Activated naive CD4-positive, alpha-beta T cell treated with anti-CD3 and anti-CD28 coated beads for 36 hours (primary cell): ENCODE results near the gene ULK4. TPM values are rescaled to one million over a fixed set of nuclear protein-coding genes. Genes with fewer than 3 reads are reported as not detected.

Experiments
- CTCF ChIA-PET: fragments of 350-600 bp; sonication (Branson Sonifier 250); formaldehyde crosslinking; loops from one replicate; lab custom pipeline; 2021; ENCODE audit warnings: antibody characterized with exemption; lab: Charles Lee
- DNase-seq: peaks from one replicate; pipeline ENCODE4 v3.0.0-alpha.2; 2020
- H3K27ac Mint-ChIP-seq: one replicate; pipeline ENCODE4 v1.8.0; 2021; ENCODE audit warnings: mild to moderate bottlenecking, mixed read lengths
- H3K27me3 Mint-ChIP-seq: one replicate; pipeline ENCODE4 v1.8.0; 2021; ENCODE audit warnings: low read depth, mixed read lengths
- H3K36me3 Mint-ChIP-seq: one replicate; pipeline ENCODE4 v1.8.0; 2021; ENCODE audit warnings: low read depth, mixed read lengths
- H3K4me1 Mint-ChIP-seq: one replicate; pipeline ENCODE4 v1.8.0; 2021; ENCODE audit warnings: low read depth, mixed read lengths
- H3K4me3 Mint-ChIP-seq: one replicate; pipeline ENCODE4 v1.8.0; 2021; ENCODE audit warnings: mild to moderate bottlenecking, moderate library complexity, mixed read lengths
- H3K9me3 Mint-ChIP-seq: one replicate; pipeline ENCODE4 v1.8.0; 2021; ENCODE audit warnings: mixed read lengths
- intact Hi-C: fragments of 100-400 bp; cut with micrococcal nuclease; formaldehyde crosslinking; loops from one replicate; pipeline ENCODE4 v1.15.1; 2023
- total RNA-seq, 2 experiments: library from RNA; stranded (reverse); gene quantifications; one replicate each; pipeline ENCODE4 v1.2.3, GENCODE V29; 2021

ULK4 gene
- total RNA-seq, 2 experiments from 2014 or later = 8.5 to 9.1 TPM

- Mint-ChIP-seq H3K27me3 (no peaks in the 10 kb centered on the region), H3K9me3 (no peaks in the 10 kb centered on the region), H3K36me3 (peaks cover 4% of the 10 kb centered on the region), H3K27ac (no peak overlapping the region), H3K4me1 (no peaks in the 10 kb centered on the region), H3K4me3 (no peak overlapping the region)
- CTCF ChIA-PET = no interaction called here
- DNase-seq = no peak
- intact Hi-C loops = no loop called here
Observed at GRCh38 chr3:41943311-41943843, 18.5 kb downstream of the ULK4 start.

DNA sequence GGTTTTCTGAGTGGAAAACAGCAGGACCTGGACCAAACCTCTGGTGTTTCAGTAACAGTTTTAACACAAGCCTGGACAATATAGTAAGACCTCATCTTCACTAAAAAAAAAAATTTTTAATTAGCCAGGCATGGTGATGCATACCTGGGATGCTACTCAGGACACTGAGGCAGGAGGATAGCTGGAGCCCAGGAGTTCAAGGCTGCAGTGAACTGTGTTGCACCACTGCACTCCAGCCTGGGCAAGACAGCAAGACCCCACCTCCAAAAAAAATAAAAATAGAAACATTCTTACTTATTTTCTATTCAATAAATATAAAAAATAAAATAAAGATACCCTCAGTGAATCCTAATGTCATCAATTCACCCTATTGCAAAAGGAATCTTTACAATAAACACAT, 21.5 kb downstream of the ULK4 start:
- intact Hi-C loops = no loop called here
- Mint-ChIP-seq H3K9me3 (no peaks in the 10 kb centered on the region), H3K4me1 (no peaks in the 10 kb centered on the region), H3K27ac (no peak overlapping the region), H3K4me3 (no peak overlapping the region), H3K27me3 (no peaks in the 10 kb centered on the region), H3K36me3 (peaks cover 5% of the 10 kb centered on the region)
- CTCF ChIA-PET = no interaction called here
- no peak for DNase-seq

- Mint-ChIP-seq H3K4me1 (no peaks in the 10 kb centered on the region), H3K36me3 (peaks cover 10% of the 10 kb centered on the region), H3K4me3 (no peak overlapping the region), H3K27ac (no peak overlapping the region), H3K9me3 (no peaks in the 10 kb centered on the region), H3K27me3 (no peaks in the 10 kb centered on the region)
- CTCF ChIA-PET = interaction anchor here (0.6 kb wide), 1 partner anchor 514 kb away, joined by 3 read pairs; no protein-coding TSS in a partner anchor
- DNase-seq = no peak
- intact Hi-C loops = no loop called here
Observed at GRCh38 chr3:41936384-41936783, 25.5 kb downstream of the ULK4 start.

DNA sequence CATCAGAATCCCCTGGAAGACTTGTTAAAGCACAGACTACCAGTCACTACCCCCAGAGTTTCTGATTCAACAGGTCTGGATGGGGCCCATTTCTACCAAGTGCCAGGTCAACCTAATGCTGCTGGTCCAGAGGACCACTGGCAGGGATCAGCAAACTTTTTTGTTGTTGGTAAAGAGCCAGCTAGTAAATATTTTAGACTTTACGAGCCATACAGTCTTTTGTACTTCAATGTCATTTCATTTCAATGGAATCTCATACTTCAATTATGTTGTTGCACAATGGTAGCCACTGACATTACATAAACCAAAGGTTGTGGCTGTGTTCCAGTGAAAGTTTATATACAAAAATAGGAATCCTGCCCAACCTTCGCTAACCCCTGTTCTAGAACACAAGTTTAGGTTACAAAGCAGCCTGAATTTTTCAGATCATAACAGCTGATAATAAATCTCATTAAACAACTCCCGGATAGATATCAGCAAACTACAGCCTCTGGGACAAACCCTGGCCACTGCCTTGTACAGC, 28.7 kb downstream of the ULK4 start:
- no peak overlapping the region for H3K27ac Mint-ChIP-seq

GRCh38 chr3:41932464-41932863, 29.4 kb downstream of the ULK4 start:
- peaks cover 35% of the 10 kb centered on the region for H3K36me3 Mint-ChIP-seq
- no peak for DNase-seq
- CTCF ChIA-PET = no interaction called here

More for the DNA sequence above, 28.7 kb downstream of the ULK4 start:
- DNase-seq = no peak
- H3K27me3 Mint-ChIP-seq = no peaks in the 10 kb centered on the region
- no peak overlapping the region for H3K4me3 Mint-ChIP-seq
- intact Hi-C loops = no loop called here
- H3K36me3 Mint-ChIP-seq = peaks cover 32% of the 10 kb centered on the region
- CTCF ChIA-PET = interaction anchor here (0.7 kb wide), 1 partner anchor 16 kb away, joined by 7 read pairs; no protein-coding TSS in a partner anchor
- no peaks in the 10 kb centered on the region for H3K9me3 Mint-ChIP-seq
- no peaks in the 10 kb centered on the region for H3K4me1 Mint-ChIP-seq

DNA sequence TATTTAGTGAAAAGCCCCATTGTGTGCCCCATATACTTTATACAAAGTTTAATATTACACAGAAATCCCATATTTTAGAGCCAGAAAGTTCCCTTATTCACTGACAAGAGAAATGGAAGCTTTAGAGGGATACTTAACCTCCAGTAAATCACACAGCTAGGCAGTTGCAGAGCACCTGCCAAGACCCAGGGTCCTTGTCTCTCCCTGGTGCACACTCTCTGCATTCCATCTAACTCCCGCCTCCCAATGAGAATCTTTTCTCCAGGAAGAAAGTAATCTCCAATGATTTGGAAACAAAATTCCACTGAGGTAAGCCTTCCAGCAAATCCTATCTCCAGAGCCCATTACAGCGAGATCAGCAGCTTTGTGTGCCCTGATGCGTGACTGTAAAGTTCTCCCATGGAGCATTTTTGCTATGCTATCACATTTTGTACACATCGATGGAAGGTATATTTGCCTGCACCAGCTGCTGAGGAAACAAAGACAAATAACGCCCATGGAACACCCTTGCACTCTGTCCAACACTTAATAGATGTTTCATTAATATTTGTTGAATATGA, 41.4 kb downstream of the ULK4 start:
- CTCF ChIA-PET = no interaction called here
- H3K4me1 Mint-ChIP-seq = no peaks in the 10 kb centered on the region
- no peak overlapping the region for H3K27ac Mint-ChIP-seq
- no peaks in the 10 kb centered on the region for H3K9me3 Mint-ChIP-seq
- H3K36me3 Mint-ChIP-seq = peaks cover 2% of the 10 kb centered on the region
- intact Hi-C loops = no loop called here
- no peak for DNase-seq
- H3K27me3 Mint-ChIP-seq = no peaks in the 10 kb centered on the region
- no peak overlapping the region for H3K4me3 Mint-ChIP-seq

More at GRCh38 chr3:41932464-41932863, 29.4 kb downstream of the ULK4 start:
- H3K9me3 Mint-ChIP-seq = no peaks in the 10 kb centered on the region
- H3K27ac Mint-ChIP-seq = no peak overlapping the region
- H3K27me3 Mint-ChIP-seq = no peaks in the 10 kb centered on the region
- intact Hi-C loops = no loop called here
- H3K4me1 Mint-ChIP-seq = peaks cover 2% of the 10 kb centered on the region
- H3K4me3 Mint-ChIP-seq = no peak overlapping the region

- Mint-ChIP-seq H3K36me3 (peaks cover 5% of the 10 kb centered on the region), H3K4me1 (no peaks in the 10 kb centered on the region), H3K27ac (no peak overlapping the region), H3K9me3 (no peaks in the 10 kb centered on the region), H3K4me3 (no peak overlapping the region), H3K27me3 (no peaks in the 10 kb centered on the region)
- CTCF ChIA-PET = interaction anchor here (1.1 kb wide), 1 partner anchor 276 kb away, joined by 3 read pairs; no protein-coding TSS in a partner anchor
- intact Hi-C loops = no loop called here
- no peak for DNase-seq
Observed at GRCh38 chr3:41915353-41915752, 46.5 kb downstream of the ULK4 start.

DNA sequence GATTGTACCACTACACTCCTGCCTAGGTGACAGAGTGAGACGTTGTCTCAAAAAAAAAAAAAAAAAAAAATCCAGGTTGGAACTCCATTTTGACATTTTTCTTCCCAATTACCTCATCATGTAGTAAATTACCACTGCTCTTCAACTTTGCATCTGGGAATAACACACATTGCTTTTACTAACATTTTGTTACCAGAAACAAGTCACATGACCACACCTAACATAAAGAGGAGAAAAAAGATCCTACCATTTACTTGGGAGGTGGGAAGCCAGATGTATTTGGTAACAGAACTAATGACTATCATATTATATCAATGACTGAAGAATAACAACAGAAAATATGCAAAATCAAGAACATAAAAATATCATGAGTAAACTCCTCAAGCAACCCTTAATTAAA, 49.6 kb downstream of the ULK4 start:
- Mint-ChIP-seq H3K4me3 (no peak overlapping the region), H3K4me1 (no peaks in the 10 kb centered on the region), H3K27ac (no peak overlapping the region), H3K36me3 (peaks cover 7% of the 10 kb centered on the region), H3K27me3 (no peaks in the 10 kb centered on the region), H3K9me3 (no peaks in the 10 kb centered on the region)
- DNase-seq = no peak
- intact Hi-C loops = no loop called here
- CTCF ChIA-PET = no interaction called here

DNA sequence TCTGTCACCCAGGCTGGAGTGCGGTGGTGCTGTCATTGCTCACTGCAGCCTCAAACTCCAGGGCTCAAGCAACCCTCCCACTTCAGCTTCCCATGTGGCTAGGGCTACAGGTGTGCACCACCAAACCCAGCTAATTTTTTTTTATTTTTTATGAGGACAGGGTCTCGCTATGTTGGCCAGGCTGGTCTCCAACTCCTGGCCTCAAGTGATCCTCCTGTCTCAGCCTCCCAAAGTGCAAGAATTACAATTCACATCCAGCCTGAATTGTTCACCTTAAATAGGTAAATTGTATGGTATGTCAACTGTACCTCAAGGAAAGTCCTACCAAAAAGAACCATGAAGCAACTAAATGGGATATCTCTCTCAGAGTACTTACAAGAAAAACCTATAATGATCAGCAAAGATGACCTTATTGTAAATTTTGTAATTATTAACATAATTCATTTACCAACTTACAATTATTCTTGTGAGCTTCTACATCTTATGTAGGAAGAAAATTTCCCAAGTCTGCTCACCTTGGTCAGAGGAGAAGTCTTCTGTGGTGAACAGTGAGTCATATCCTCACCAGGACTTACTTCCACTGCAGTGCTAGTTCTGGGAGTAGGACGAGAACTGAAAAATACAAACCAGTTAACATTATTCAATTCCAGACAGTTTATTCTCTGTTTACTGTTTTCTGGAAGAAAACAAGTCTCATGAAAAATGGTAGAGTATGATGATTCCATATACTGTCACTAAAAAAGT, 54.4 kb downstream of the ULK4 start:
- Mint-ChIP-seq H3K27ac (no peak overlapping the region), H3K36me3 (peaks cover 12% of the 10 kb centered on the region), H3K27me3 (no peaks in the 10 kb centered on the region), H3K9me3 (no peaks in the 10 kb centered on the region), H3K4me3 (no peak overlapping the region), H3K4me1 (no peaks in the 10 kb centered on the region)
- no peak for DNase-seq
- intact Hi-C loops = no loop called here
- CTCF ChIA-PET = interaction anchor here (0.6 to 1.0 kb wide), 4 partner anchors 12 to 1328 kb away, joined by 3 to 4 read pairs (median 3); no protein-coding TSS in a partner anchor

- no peak overlapping the region for H3K4me3 Mint-ChIP-seq
- H3K27me3 Mint-ChIP-seq = no peaks in the 10 kb centered on the region
- intact Hi-C loops = no loop called here
- H3K9me3 Mint-ChIP-seq = no peaks in the 10 kb centered on the region
- DNase-seq = no peak
- H3K4me1 Mint-ChIP-seq = no peaks in the 10 kb centered on the region
- H3K27ac Mint-ChIP-seq = no peak overlapping the region
- CTCF ChIA-PET = interaction anchor here (4.4 kb wide), 1 partner anchor 199 kb away, joined by 25 read pairs; no protein-coding TSS in a partner anchor
- peaks cover 8% of the 10 kb centered on the region for H3K36me3 Mint-ChIP-seq
Observed at GRCh38 chr3:41900265-41900664, 61.6 kb downstream of the ULK4 start.

DNA sequence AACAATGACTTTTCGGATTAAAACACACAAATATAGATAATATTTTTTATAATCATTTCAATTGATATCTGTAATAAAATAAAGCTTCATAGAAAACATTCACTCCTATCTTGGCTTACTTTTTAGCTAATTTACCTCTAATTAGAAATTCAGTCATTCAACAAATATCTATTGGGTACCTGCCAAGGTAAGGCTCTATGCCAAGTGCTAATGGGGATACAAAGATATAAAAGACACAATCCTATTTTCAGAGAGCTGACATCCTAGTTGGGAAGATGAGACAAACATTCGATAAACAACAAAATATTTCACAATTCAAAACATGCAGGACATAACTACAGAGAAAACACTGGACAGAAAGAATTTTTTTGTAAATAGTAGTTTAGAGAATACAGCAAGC, 63.3 kb downstream of the ULK4 start:
- Mint-ChIP-seq H3K4me3 (no peak overlapping the region), H3K9me3 (no peaks in the 10 kb centered on the region), H3K27ac (no peak overlapping the region), H3K36me3 (peaks cover 8% of the 10 kb centered on the region), H3K4me1 (no peaks in the 10 kb centered on the region), H3K27me3 (no peaks in the 10 kb centered on the region)
- DNase-seq = no peak
- intact Hi-C loops = loop anchor here (10.0 kb wide), 1 partner anchor 546 kb away; no protein-coding TSS in a partner anchor
- CTCF ChIA-PET = interaction anchor here (0.6 to 4.4 kb wide), 4 partner anchors 195 to 772 kb away, joined by 3 to 25 read pairs (median 3); no protein-coding TSS in a partner anchor

GRCh38 chr3:41893977-41894376, 67.9 kb downstream of the ULK4 start:
- peaks cover 9% of the 10 kb centered on the region for H3K9me3 Mint-ChIP-seq
- H3K27ac Mint-ChIP-seq = no peak overlapping the region
- intact Hi-C loops = loop anchor here (1.0 to 10.0 kb wide), 4 partner anchors 205 to 551 kb away; no protein-coding TSS in a partner anchor
- no peaks in the 10 kb centered on the region for H3K27me3 Mint-ChIP-seq
- CTCF ChIA-PET = interaction anchor here (0.7 to 2.3 kb wide), 4 partner anchors 206 to 1658 kb away, joined by 3 to 12 read pairs (median 4); no protein-coding TSS in a partner anchor
- H3K4me1 Mint-ChIP-seq = no peaks in the 10 kb centered on the region
- H3K36me3 Mint-ChIP-seq = peaks cover 16% of the 10 kb centered on the region
- DNase-seq = peak; percentile 23
- no peak overlapping the region for H3K4me3 Mint-ChIP-seq
